ENCODE measurements around the gene CPPED1. TPM values are rescaled to one million over a fixed set of nuclear protein-coding genes. Genes with fewer than 3 reads are reported as not detected.

The CPPED1 gene
- total RNA-seq, 2 donors from 2014 or later: 24.8 to 61.0 TPM

DNA sequence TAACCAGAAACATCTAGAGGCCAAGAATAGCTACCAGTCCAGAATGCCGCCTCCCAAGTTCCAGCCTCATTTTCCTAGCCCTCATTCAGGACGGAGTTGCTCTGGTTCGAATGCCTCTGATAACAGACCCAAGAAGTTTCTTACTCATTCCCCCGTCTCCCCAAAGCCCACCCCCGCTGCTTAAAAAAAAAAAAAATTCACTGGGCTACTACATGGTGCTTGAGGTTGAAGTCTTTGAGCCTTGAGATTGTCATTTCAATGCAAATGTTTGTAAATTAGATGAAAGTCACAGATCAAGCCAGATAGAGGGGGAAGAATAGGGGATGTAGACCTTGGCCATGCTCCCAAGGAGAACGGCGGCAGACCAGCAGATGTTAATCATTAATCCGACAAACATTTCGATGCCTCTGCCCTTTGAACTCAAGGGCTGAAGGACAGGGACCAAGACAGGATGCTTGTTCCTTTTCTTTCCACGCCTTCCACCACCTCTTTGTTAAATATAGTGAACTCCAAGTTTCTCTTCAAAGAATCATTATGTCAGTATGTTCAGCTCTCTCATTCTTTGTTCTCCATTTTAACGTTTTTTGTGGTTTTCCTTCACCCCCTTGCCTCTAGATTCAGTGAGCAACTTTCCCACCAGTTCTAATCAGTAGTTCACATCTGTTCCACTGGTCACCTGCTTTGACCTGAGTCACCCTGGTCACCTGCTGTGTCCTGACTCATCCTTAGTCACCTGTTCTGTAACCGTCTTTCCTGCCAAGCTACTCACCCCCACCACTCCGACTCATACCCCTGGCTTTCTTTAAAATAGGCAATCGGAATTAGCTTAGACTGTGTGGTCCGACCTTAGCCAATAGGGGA, 190.3 kb downstream of the CPPED1 start:
- Histone ChIP-seq H3K27ac (no peak overlapping the region), H3K9me3 (no peaks in the 10 kb centered on the region), H3K27me3 (replicated peaks; ENCODE audit: insufficient read depth) (no peaks in the 10 kb centered on the region), H3K36me3 (no peaks in the 10 kb centered on the region), H3K4me1 (replicated peaks) (no peaks in the 10 kb centered on the region), H3K4me3 (no peak overlapping the region)
- no peak for DNase-seq (ENCODE audit: low spot score)
- no peak for TF ChIP-seq POLR2A (IDR thresholded peaks at IDR 0.05)
- TF ChIP-seq, protein P1, sequence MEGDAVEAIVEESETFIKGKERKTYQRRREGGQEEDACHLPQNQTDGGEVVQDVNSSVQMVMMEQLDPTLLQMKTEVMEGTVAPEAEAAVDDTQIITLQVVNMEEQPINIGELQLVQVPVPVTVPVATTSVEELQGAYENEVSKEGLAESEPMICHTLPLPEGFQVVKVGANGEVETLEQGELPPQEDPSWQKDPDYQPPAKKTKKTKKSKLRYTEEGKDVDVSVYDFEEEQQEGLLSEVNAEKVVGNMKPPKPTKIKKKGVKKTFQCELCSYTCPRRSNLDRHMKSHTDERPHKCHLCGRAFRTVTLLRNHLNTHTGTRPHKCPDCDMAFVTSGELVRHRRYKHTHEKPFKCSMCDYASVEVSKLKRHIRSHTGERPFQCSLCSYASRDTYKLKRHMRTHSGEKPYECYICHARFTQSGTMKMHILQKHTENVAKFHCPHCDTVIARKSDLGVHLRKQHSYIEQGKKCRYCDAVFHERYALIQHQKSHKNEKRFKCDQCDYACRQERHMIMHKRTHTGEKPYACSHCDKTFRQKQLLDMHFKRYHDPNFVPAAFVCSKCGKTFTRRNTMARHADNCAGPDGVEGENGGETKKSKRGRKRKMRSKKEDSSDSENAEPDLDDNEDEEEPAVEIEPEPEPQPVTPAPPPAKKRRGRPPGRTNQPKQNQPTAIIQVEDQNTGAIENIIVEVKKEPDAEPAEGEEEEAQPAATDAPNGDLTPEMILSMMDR (IDR thresholded peaks at IDR 0.05): no peak
- TF ChIP-seq POLR2AphosphoS5 (IDR thresholded peaks at IDR 0.05): no peak
- 42% methylated on average over 15 of the region's 15 CpGs for WGBS
- intact Hi-C loops (cut with DNase I): loop anchor here (10.0 kb wide), 1 partner anchor 159 kb away; no protein-coding TSS in a partner anchor

DNA sequence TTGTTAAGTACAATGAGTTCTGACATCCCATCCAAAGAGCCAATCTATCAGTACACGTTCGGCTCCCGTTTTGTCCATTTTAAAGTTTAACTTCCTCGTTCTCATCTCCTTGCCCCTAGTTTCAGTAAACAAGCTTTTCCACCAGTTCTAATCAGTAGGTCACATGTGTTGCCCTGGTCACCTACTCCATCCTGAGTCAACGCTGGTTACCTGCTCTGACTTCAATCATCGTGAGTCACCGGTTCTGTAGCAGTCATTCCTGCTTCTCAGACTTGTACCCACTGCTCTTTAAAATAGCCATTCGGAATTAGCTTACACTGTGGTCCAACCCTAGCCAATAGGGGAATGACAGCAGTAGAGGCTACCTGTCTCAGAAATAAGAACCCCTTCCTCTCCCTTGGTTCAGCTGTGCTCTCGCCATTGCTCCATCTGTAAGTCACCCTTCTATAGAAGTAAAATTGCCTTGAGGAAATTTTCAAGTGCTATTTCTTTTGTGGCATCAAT, 191.0 kb downstream of the CPPED1 start:
- no peak for DNase-seq (ENCODE audit: low spot score)
- Histone ChIP-seq H3K27me3 (replicated peaks; ENCODE audit: insufficient read depth) (no peaks in the 10 kb centered on the region), H3K4me1 (replicated peaks) (no peaks in the 10 kb centered on the region), H3K36me3 (no peaks in the 10 kb centered on the region), H3K27ac (no peak overlapping the region), H3K4me3 (no peak overlapping the region), H3K9me3 (no peaks in the 10 kb centered on the region)
- intact Hi-C loops (cut with DNase I): loop anchor here (10.0 kb wide), 1 partner anchor 158 kb away; no protein-coding TSS in a partner anchor
- 77% methylated on average over 9 of the region's 9 CpGs for WGBS
- TF ChIP-seq POLR2AphosphoS5 (IDR thresholded peaks at IDR 0.05) (no peak), POLR2A (IDR thresholded peaks at IDR 0.05) (no peak)
- TF ChIP-seq, protein P1 (IDR thresholded peaks at IDR 0.05): no peak

DNA sequence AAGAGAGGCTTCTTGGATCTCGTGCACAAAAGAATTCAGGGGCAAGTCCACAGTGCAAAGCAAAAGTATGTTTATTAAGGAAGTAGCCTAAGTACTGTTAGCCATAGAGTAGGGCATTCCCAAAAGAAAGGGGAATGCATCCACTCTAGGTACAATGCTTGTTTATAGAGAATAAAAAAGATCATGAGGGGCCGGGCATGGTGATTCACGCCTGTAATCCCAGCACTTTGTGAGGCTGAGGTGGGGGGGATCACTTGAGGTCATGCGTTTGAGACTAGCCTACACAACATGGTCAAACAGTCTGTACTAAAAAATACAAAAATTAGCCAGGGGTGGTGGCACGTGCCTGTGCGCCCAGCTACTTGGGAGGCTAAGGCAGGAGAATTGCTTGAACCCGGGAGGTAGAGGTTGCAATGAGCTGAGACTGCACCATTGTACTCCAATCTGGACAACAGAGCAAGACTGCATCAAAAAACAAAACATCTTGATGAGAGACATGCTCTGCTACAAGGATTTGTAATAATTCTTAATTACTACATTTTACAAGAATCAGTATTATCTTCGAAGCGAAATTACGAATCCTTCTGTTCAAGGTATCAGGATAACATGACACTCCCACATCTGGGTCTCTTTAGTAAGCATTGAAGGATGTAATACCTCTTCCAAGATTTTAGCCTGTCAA, 191.6 kb downstream of the CPPED1 start:
- H3K36me3 ChIP-seq: no peaks in the 10 kb centered on the region
- intact Hi-C loops (cut with DNase I): loop anchor here (10.0 kb wide), 1 partner anchor 157 kb away; no protein-coding TSS in a partner anchor
- H3K9me3 ChIP-seq: no peaks in the 10 kb centered on the region
- H3K27me3 ChIP-seq (replicated peaks; ENCODE audit: insufficient read depth): no peaks in the 10 kb centered on the region
- DNase-seq (ENCODE audit: low spot score): no peak
- 86% methylated on average over 10 of the region's 10 CpGs for WGBS
- no peaks in the 10 kb centered on the region for H3K4me1 ChIP-seq (replicated peaks)
- TF ChIP-seq POLR2AphosphoS5 (IDR thresholded peaks at IDR 0.05): no peak
- TF ChIP-seq, protein P1 (IDR thresholded peaks at IDR 0.05): no peak
- no peak for TF ChIP-seq POLR2A (IDR thresholded peaks at IDR 0.05)
- H3K27ac ChIP-seq: no peak overlapping the region
- no peak overlapping the region for H3K4me3 ChIP-seq

DNA sequence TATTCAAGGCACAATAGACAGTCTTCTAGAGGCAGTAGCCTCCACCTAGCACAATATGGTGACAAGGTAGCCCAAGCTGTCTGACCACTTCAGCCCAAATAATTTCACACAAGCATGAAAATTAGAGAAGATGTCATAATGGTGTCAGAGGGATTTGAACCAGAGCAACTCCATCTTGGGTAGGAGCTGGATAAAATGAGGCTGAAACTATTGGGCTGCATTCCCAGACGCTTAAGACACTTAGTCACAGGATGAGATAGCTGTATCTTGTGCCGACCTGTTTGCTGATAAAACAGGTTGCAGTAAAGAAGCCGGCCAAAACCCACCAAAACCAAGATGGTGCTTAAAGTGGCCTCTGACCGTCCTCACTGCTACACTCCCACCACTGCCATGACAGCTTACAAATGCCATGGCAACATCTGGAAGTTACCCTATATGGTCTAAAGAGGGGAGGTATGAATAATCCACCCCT, 192.6 kb downstream of the CPPED1 start:
- WGBS: 53% methylated on average over 4 of the region's 4 CpGs
- Histone ChIP-seq H3K27me3 (replicated peaks; ENCODE audit: insufficient read depth) (no peaks in the 10 kb centered on the region), H3K4me3 (no peak overlapping the region), H3K36me3 (no peaks in the 10 kb centered on the region), H3K4me1 (replicated peaks) (no peaks in the 10 kb centered on the region), H3K27ac (no peak overlapping the region), H3K9me3 (no peaks in the 10 kb centered on the region)
- intact Hi-C loops (cut with DNase I): loop anchor here (10.0 kb wide), 1 partner anchor 156 kb away; no protein-coding TSS in a partner anchor
- no peak for DNase-seq (ENCODE audit: low spot score)
- TF ChIP-seq, protein P1 (IDR thresholded peaks at IDR 0.05): no peak
- TF ChIP-seq POLR2AphosphoS5 (IDR thresholded peaks at IDR 0.05) (no peak), POLR2A (IDR thresholded peaks at IDR 0.05) (no peak)

All from prostate gland (tissue), 2 donors.